Uterus (tissue), 4 donors: ENCODE results near the gene CSNK2B. TPM values are rescaled to one million over a fixed set of nuclear protein-coding genes. Genes with fewer than 3 reads are reported as not detected.
A peak's percentile ranks its signal among the peaks of the same experiment; 100 is the strongest.

ENCODE experiments used
- DNase-seq, 2 donors: peaks; one replicate each; pipeline ENCODE4 v3.0.0-alpha.2; 2019 to 2020
- H3K27ac ChIP-seq, 2 donors: fragments of 200-600 bp; sonication (generic); 1 replicate in 1 of 2; 2 replicates in 1 of 2; pipeline ENCODE4 v1.5.1; 2016 to 2018
- H3K27me3 ChIP-seq, 2 donors: fragments of 200-600 bp; sonication (generic); one replicate each; pipeline ENCODE4 v1.5.1; 2018 to 2019; ENCODE audit warnings: control low read depth in 1 of 2
- H3K36me3 ChIP-seq, 2 donors: fragments of 200-600 bp; sonication (generic); one replicate each; pipeline ENCODE4 v1.5.1; 2019; ENCODE audit warnings: control low read depth in 1 of 2
- H3K4me1 ChIP-seq, 2 donors: fragments of 200-600 bp; sonication (generic); one replicate each; pipeline ENCODE4 v1.5.1; 2018 to 2019; ENCODE audit warnings: control low read depth in 1 of 2
- H3K4me3 ChIP-seq, 2 donors: fragments of 200-600 bp; sonication (generic); 1 replicate in 1 of 2; 2 replicates in 1 of 2; pipeline ENCODE4 v1.5.1; 2018 to 2019; ENCODE audit warnings: mild to moderate bottlenecking in 1 of 2
- H3K9me3 ChIP-seq, 2 donors: fragments of 200-600 bp; sonication (generic); one replicate each; pipeline ENCODE4 v1.5.1; 2019; ENCODE audit warnings: control low read depth in 1 of 2
- CTCF ChIP-seq, 4 experiments: fragments of 200-600 bp in 2 of 4; fragments of 450-650 bp in 2 of 4; sonication (generic) in 2 of 4; IDR thresholded peaks; one replicate each; pipeline ENCODE4 v1.5.1; 2016 to 2019; ENCODE audit warnings: antibody characterized with exemption in 4 of 4, mild to moderate bottlenecking in 2 of 4, moderate library complexity in 1 of 4
- POLR2A ChIP-seq, 2 donors: fragments of 450-650 bp; IDR thresholded peaks; one replicate each; pipeline ENCODE4 v1.6.1; 2016; ENCODE audit warnings: antibody characterized with exemption in 2 of 2, mild to moderate bottlenecking in 1 of 2, moderate library complexity in 1 of 2
- intact Hi-C: fragments of 100-400 bp; cut with DNase I; formaldehyde crosslinking; loops from one replicate; pipeline ENCODE4 v1.15.1; 2023; ENCODE audit warnings: low total_unique reads
- total RNA-seq, 4 donors: library from RNA; depleted of rRNA in 3 of 4; stranded (reverse); fragments of >200 nt in 3 of 4; gene quantifications; one replicate each; pipeline versions ENCODE4 v1.1.0 to v1.2.4, GENCODE V29; 2014 to 2023
- donor health status: DM: yes; HTN: yes; CAD: no.

The CSNK2B gene
- total RNA-seq, 4 donors from 2014 or later, result 67.5 to 157 (median 107) TPM

- no peaks in the 10 kb centered on the region for H3K27me3 ChIP-seq
- no peaks in the 10 kb centered on the region for H3K9me3 ChIP-seq
- no peak overlapping the region for H3K27ac ChIP-seq
- intact Hi-C loops, result no loop called here
- no peaks in the 10 kb centered on the region for H3K36me3 ChIP-seq
- no peak for DNase-seq
- H3K4me3 ChIP-seq, result no peak overlapping the region
- TF ChIP-seq CTCF (IDR thresholded peaks at IDR 0.05) (no peak), POLR2A (IDR thresholded peaks at IDR 0.05) (no peak)
- no peaks in the 10 kb centered on the region for H3K4me1 ChIP-seq
These were observed 21.4 kb downstream of the CSNK2B start for GRCh38 chr6:31687321-31687720.

GRCh38 chr6:31687860-31688693 is 22.2 kb downstream of the CSNK2B start:
- TF ChIP-seq POLR2A (IDR thresholded peaks at IDR 0.05) (no peak), CTCF (IDR thresholded peaks at IDR 0.05) (no peak)
- DNase-seq, result no peak
- Histone ChIP-seq H3K27me3 (no peaks in the 10 kb centered on the region), H3K4me3 (no peak overlapping the region), H3K36me3 (no peaks in the 10 kb centered on the region), H3K4me1 (no peaks in the 10 kb centered on the region), H3K27ac (no peak overlapping the region), H3K9me3 (no peaks in the 10 kb centered on the region)
- intact Hi-C loops, result no loop called here

GRCh38 chr6:31689249-31690110 is 23.6 kb downstream of the CSNK2B start:
- Histone ChIP-seq H3K4me3 (no peak overlapping the region), H3K36me3 (no peaks in the 10 kb centered on the region)
- intact Hi-C loops, result no loop called here

GRCh38 chr6:31690231-31691077 is 24.6 kb downstream of the CSNK2B start:
- no peak for DNase-seq
- no peaks in the 10 kb centered on the region for H3K36me3 ChIP-seq
- peak overlapping the region; percentile 40 to 44 for H3K27ac ChIP-seq
- H3K9me3 ChIP-seq, result no peaks in the 10 kb centered on the region
- no peaks in the 10 kb centered on the region for H3K4me1 ChIP-seq
- H3K27me3 ChIP-seq, result no peaks in the 10 kb centered on the region
- H3K4me3 ChIP-seq, result no peak overlapping the region
- intact Hi-C loops, result no loop called here
- TF ChIP-seq CTCF (IDR thresholded peaks at IDR 0.05) (no peak), POLR2A (IDR thresholded peaks at IDR 0.05) (no peak)

More at GRCh38 chr6:31689249-31690110, 23.6 kb downstream of the CSNK2B start:
- TF ChIP-seq CTCF (IDR thresholded peaks at IDR 0.05), result no peak
- H3K27me3 ChIP-seq, result no peaks in the 10 kb centered on the region
- no peaks in the 10 kb centered on the region for H3K9me3 ChIP-seq
- DNase-seq, result no peak
- no peaks in the 10 kb centered on the region for H3K4me1 ChIP-seq
- H3K27ac ChIP-seq, result peak overlapping the region; percentile 40 to 44
